Transverse colon (tissue), 4 donors: Measurements from ENCODE around the gene CEP126. TPM values are rescaled to one million over a fixed set of nuclear protein-coding genes. Genes with fewer than 3 reads are reported as not detected.

Experiments used
- DNase-seq: peaks from one replicate; pipeline ENCODE4 v3.0.0-alpha.2; 2019
- H3K27ac ChIP-seq, 4 donors: fragments of 200-600 bp; sonication (generic); 2 replicates each; pipeline ENCODE4 v1.5.1; 2016 to 2018; ENCODE audit warnings: inconsistent platforms in 4 of 4
- H3K27me3 ChIP-seq: fragments of 200-600 bp; sonication (generic); 2 replicates; pipeline ENCODE4 v1.5.1; 2017; ENCODE audit warnings: inconsistent platforms
- H3K36me3 ChIP-seq, 4 donors: fragments of 200-600 bp; sonication (generic); 2 replicates each; pipeline ENCODE4 v1.5.1; 2017 to 2019; ENCODE audit warnings: inconsistent platforms in 4 of 4
- H3K4me1 ChIP-seq, 4 donors: fragments of 200-600 bp; sonication (generic); 2 replicates each; pipeline ENCODE4 v1.5.1; 2017 to 2020; ENCODE audit warnings: inconsistent platforms in 4 of 4
- H3K4me3 ChIP-seq, 4 donors: fragments of 200-600 bp; sonication (generic); 1 replicate in 1 of 4; 2 replicates in 3 of 4; pipeline versions ENCODE4 v1.5.1 to v1.6.1; 2017 to 2019; ENCODE audit warnings: inconsistent platforms in 4 of 4
- H3K9me3 ChIP-seq, 2 donors: fragments of 200-600 bp; sonication (generic); 2 replicates each; pipeline ENCODE4 v1.5.1; 2017 to 2019; ENCODE audit warnings: inconsistent platforms in 2 of 2
- EP300 ChIP-seq: sonication (generic); formaldehyde crosslinking; IDR thresholded peaks from one replicate; pipeline ENCODE4 v1.6.1; 2017; ENCODE audit warnings: antibody characterized with exemption, low read depth
- POLR2A ChIP-seq: fragments of 450-650 bp; IDR thresholded peaks from one replicate; pipeline ENCODE4 v1.6.1; 2016; ENCODE audit warnings: antibody characterized with exemption, mild to moderate bottlenecking, moderate library complexity
- POLR2AphosphoS5 ChIP-seq, 3 donors: sonication (generic); formaldehyde crosslinking; IDR thresholded peaks; one replicate each; pipeline ENCODE4 v1.6.1; 2016; ENCODE audit warnings: antibody characterized with exemption in 3 of 3
- WGBS, 2 donors: methylation state at CpG; one replicate each; pipeline ENCODE4 v1.1.5; 2018; ENCODE audit warnings: low coverage in 1 of 2; 5-methylcytosine and 5-hydroxymethylcytosine counted together
- in situ Hi-C, 4 donors: fragments of 200-750 bp; cut with MboI; loops; one replicate each; pipeline versions ENCODE4 v1.15.0 to v1.15.1; 2017; ENCODE audit warnings: low sequenced_read_pairs in 3 of 4, low pct_ligation_motif_present in 1 of 4, low pct_unique_long_range_greater_than_20kb in 1 of 4
- intact Hi-C: fragments of 100-400 bp; cut with DNase I; formaldehyde crosslinking; loops from one replicate; pipeline ENCODE4 v1.15.1; 2023; ENCODE audit warnings: low total_unique reads
- total RNA-seq, 4 donors: library from RNA; depleted of rRNA; stranded (reverse); fragments of >200 nt; gene quantifications; one replicate each; pipeline ENCODE4 v1.1.0, GENCODE V29; 2016
- TF ChIP-seq, protein P1 (sequence below), 5 experiments: fragments of 200-600 bp in 3 of 5; fragments of 450-650 bp in 2 of 5; sonication (generic) in 3 of 5; IDR thresholded peaks; 1 replicate in 2 of 5; 2 replicates in 3 of 5; pipeline ENCODE4 v1.5.1; 2016 to 2017; ENCODE audit warnings: antibody characterized with exemption in 5 of 5, inconsistent platforms in 3 of 5, mild to moderate bottlenecking in 2 of 5, moderate library complexity in 1 of 5

CEP126 gene
- total RNA-seq, 4 donors from 2014 or later: 1.1 to 6.4 (median 3.8) TPM

DNA sequence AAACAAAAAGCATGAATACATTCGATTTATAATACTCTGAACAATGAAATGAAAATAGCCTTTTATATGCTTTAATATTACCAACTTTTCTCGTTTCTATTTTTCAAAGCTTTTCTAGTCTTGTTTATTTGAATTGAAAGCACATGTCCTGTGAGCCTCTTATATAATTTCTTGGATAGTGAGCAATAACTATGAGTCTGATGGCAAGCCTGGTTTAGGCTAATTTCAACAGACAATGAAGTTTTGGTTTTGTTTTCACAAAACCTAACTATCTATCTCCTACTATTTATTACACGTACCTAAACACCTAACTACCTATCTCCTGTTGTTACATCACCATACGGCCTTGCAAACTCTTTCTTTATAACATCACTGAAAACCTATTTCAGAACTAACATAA is 29.2 kb upstream of the CEP126 start:
- in situ Hi-C loops: no loop called here
- no peak for TF ChIP-seq EP300
- no peak for TF ChIP-seq POLR2AphosphoS5 (IDR thresholded peaks at IDR 0.05)
- TF ChIP-seq POLR2A: no peak
- TF ChIP-seq, protein P1, sequence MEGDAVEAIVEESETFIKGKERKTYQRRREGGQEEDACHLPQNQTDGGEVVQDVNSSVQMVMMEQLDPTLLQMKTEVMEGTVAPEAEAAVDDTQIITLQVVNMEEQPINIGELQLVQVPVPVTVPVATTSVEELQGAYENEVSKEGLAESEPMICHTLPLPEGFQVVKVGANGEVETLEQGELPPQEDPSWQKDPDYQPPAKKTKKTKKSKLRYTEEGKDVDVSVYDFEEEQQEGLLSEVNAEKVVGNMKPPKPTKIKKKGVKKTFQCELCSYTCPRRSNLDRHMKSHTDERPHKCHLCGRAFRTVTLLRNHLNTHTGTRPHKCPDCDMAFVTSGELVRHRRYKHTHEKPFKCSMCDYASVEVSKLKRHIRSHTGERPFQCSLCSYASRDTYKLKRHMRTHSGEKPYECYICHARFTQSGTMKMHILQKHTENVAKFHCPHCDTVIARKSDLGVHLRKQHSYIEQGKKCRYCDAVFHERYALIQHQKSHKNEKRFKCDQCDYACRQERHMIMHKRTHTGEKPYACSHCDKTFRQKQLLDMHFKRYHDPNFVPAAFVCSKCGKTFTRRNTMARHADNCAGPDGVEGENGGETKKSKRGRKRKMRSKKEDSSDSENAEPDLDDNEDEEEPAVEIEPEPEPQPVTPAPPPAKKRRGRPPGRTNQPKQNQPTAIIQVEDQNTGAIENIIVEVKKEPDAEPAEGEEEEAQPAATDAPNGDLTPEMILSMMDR (IDR thresholded peaks at IDR 0.05): no peak

DNA sequence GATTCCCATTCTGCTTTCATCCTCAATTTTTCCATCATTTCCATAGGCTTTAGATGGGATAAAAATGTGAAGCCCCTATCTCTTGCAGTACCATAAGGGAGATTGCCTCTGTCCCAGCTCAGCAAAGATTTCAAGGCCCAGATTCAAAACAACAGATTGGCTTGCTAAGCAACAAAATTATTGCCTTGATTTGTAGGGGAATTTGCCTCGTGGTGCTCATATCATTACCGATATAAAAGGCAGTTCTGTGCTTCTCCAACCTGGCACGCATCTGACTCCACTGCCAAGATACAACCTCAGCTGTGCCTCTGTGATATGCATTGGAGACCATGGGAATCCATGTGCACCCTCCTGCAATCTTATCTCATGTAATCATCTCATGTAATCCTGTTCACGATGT is 25.0 kb upstream of the CEP126 start:
- no peak for TF ChIP-seq POLR2A
- no peak for TF ChIP-seq POLR2AphosphoS5 (IDR thresholded peaks at IDR 0.05)
- no peak for TF ChIP-seq EP300
- TF ChIP-seq, protein P1 (IDR thresholded peaks at IDR 0.05): no peak
- Histone ChIP-seq H3K9me3 (no peaks in the 10 kb centered on the region), H3K4me1 (no peaks in the 10 kb centered on the region), H3K27me3 (no peaks in the 10 kb centered on the region), H3K4me3 (no peak overlapping the region), H3K36me3 (no peaks in the 10 kb centered on the region), H3K27ac (no peak overlapping the region)
- DNase-seq: no peak
- WGBS, 2 donors: 81 to 82% methylated on average over 4 of the region's 4 CpGs
- intact Hi-C loops (no loop called here), in situ Hi-C loops (no loop called here)

More for the DNA sequence above, 29.2 kb upstream of the CEP126 start:
- H3K9me3 ChIP-seq: no peaks in the 10 kb centered on the region
- H3K27me3 ChIP-seq: no peaks in the 10 kb centered on the region
- WGBS, 2 donors: 78 to 81% methylated on average over 4 of the region's 4 CpGs
- intact Hi-C loops: no loop called here
- H3K4me1 ChIP-seq: no peaks in the 10 kb centered on the region
- no peaks in the 10 kb centered on the region for H3K36me3 ChIP-seq
- no peak for DNase-seq
- no peak overlapping the region for H3K4me3 ChIP-seq
- no peak overlapping the region for H3K27ac ChIP-seq

DNA sequence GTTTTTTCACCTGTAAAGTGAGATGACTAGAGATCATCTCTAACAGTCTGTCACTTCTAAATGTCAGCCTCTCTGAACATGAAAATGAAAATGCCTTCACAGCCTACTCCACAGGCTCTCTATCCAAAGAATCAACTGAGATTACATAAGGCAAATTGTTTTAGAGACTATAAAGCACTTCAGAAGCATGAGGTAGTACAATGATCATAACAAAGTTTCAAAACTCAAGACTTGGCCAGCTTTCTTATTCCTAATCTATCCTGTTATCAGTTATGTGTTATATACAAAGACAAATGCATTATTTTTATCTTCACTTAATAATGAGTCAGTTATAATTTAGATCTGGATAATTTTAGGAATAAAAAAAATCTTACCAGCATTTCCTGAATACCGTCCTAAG is 20.3 kb upstream of the CEP126 start:
- H3K36me3 ChIP-seq: no peaks in the 10 kb centered on the region
- H3K27ac ChIP-seq: no peak overlapping the region
- no peak for DNase-seq
- intact Hi-C loops: no loop called here
- H3K4me3 ChIP-seq: no peak overlapping the region
- H3K4me1 ChIP-seq: no peaks in the 10 kb centered on the region
- H3K9me3 ChIP-seq: no peaks in the 10 kb centered on the region
- 55 to 59% methylated on average over 1 of the region's 1 CpG for WGBS, 2 donors
- TF ChIP-seq EP300: no peak
- TF ChIP-seq, protein P1 (IDR thresholded peaks at IDR 0.05): no peak
- in situ Hi-C loops: no loop called here
- H3K27me3 ChIP-seq: no peaks in the 10 kb centered on the region

DNA sequence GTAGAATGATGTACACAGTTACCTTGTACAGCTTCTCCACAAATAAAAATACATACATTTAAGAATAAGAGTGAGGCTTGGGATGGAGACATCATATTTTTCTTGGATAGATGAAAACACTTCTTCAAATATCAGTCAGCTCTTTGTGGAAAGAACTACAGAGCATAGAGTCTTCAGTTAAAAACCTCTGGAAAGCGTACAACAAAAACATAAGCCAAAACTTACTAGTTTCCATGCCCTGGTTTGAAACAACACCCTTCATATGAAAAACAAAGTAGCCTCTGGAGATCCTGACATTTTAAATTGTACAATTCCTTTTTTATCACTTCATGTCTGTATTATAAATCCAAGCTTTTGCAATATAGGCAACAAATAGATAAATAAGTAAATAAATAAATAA is 7.0 kb upstream of the CEP126 start:
- Histone ChIP-seq H3K27ac (no peak overlapping the region), H3K9me3 (no peaks in the 10 kb centered on the region), H3K4me1 (peaks cover 0 to 4% (median 0%) of the 10 kb centered on the region in 4 donors), H3K4me3 (no peak overlapping the region), H3K36me3 (no peaks in the 10 kb centered on the region), H3K27me3 (peaks cover 4% of the 10 kb centered on the region)
- no peak for DNase-seq
- intact Hi-C loops (no loop called here), in situ Hi-C loops (no loop called here)
- 80 to 91% methylated on average over 1 of the region's 1 CpG for WGBS, 2 donors
- TF ChIP-seq EP300 (no peak), POLR2A (no peak), POLR2AphosphoS5 (IDR thresholded peaks at IDR 0.05) (no peak)

DNA sequence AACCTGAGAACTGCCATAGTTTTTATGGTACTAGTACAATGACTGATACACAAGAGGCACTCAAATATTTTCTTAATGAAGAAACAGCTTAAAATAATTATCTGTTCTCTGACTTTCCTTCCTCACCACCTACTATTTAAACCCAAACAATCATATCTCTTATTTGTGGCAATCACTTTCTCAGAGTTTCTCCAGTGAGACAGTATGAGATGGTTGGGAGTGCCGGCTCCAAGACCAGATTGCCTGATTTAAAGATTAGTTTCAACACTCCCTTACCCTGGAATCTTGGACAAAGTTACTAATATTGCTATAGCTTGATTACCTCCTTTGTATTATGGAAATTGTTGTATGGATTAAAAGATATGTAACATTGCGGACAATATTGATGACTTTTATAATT is 5.7 kb upstream of the CEP126 start:
- Histone ChIP-seq H3K36me3 (no peaks in the 10 kb centered on the region), H3K4me3 (no peak overlapping the region), H3K4me1 (peaks cover 0 to 10% (median 4%) of the 10 kb centered on the region in 4 donors), H3K27me3 (no peaks in the 10 kb centered on the region), H3K27ac (no peak overlapping the region), H3K9me3 (no peaks in the 10 kb centered on the region)
- TF ChIP-seq POLR2AphosphoS5 (IDR thresholded peaks at IDR 0.05): no peak
- TF ChIP-seq EP300: no peak
- TF ChIP-seq, protein P1 (IDR thresholded peaks at IDR 0.05): no peak
- TF ChIP-seq POLR2A: no peak
- 93 to 100% methylated on average over 2 of the region's 2 CpGs for WGBS, 2 donors
- no peak for DNase-seq
- intact Hi-C loops (no loop called here), in situ Hi-C loops (no loop called here)
